ENCODE measurements around the gene DNAH2. TPM values are rescaled to one million over a fixed set of nuclear protein-coding genes. Genes with fewer than 3 reads are reported as not detected.

DNAH2 gene
- polyA plus RNA-seq, 1 experiment = 0.06 TPM

- Histone ChIP-seq H3K27me3 (ENCODE audit: control insufficient read depth, insufficient read depth, low read length) (peaks cover 51% of the 10 kb centered on the region), H3K27ac (ENCODE audit: low read depth, low read length) (peak overlapping the region; percentile 11), H3K9me3 (ENCODE audit: control insufficient read depth, insufficient read depth, low read length) (no peaks in the 10 kb centered on the region), H3K4me3 (ENCODE audit: low read depth, low read length) (peak overlapping the region; percentile 74)
- no peak for TF ChIP-seq CTCF (IDR thresholded peaks at IDR 0.05; ENCODE audit: low read depth, low read length)
- CTCF ChIA-PET = interaction anchor here (0.6 to 1.4 kb wide), 5 partner anchors 9 to 109 kb away, joined by 3 to 6 read pairs (median 3); partner anchors contain the start of genes TP53 and WRAP53
- no peak for DNase-seq (ENCODE audit: low read depth, low spot score)
- POLR2A ChIA-PET = interaction anchor here (1.0 kb wide), 2 partner anchors 12 to 29 kb away, joined by 3 to 10 read pairs; partner anchors contain the start of genes EFNB3 and TP53
Measured at GRCh38 chr17:7715936-7716886, 1.3 kb upstream of the DNAH2 start.

GRCh38 chr17:7717756-7718350 is 309 bp downstream of the DNAH2 start:
- Histone ChIP-seq H3K9me3 (ENCODE audit: control insufficient read depth, insufficient read depth, low read length) (no peaks in the 10 kb centered on the region), H3K4me3 (ENCODE audit: low read depth, low read length) (peak overlapping the region; percentile 74), H3K27ac (ENCODE audit: low read depth, low read length) (no peak overlapping the region), H3K27me3 (ENCODE audit: control insufficient read depth, insufficient read depth, low read length) (peaks cover 43% of the 10 kb centered on the region)
- no peak for TF ChIP-seq CTCF (IDR thresholded peaks at IDR 0.05; ENCODE audit: low read depth, low read length)
- CTCF ChIA-PET = interaction anchor here (0.7 kb wide), 4 partner anchors 10 to 502 kb away, joined by 3 to 7 read pairs (median 4); no protein-coding TSS in a partner anchor
- no peak for DNase-seq (ENCODE audit: low read depth, low spot score)
- POLR2A ChIA-PET = interaction anchor here (0.6 to 1.0 kb wide), 2 partner anchors 13 to 443 kb away, joined by 4 to 10 read pairs; partner anchors contain the start of gene EFNB3

- POLR2A ChIA-PET = no interaction called here
- peaks cover 38% of the 10 kb centered on the region for H3K27me3 ChIP-seq (ENCODE audit: control insufficient read depth, insufficient read depth, low read length)
- no peak overlapping the region for H3K27ac ChIP-seq (ENCODE audit: low read depth, low read length)
- DNase-seq (ENCODE audit: low read depth, low spot score) = no peak
- CTCF ChIA-PET = no interaction called here
- no peak for TF ChIP-seq CTCF (IDR thresholded peaks at IDR 0.05; ENCODE audit: low read depth, low read length)
- no peaks in the 10 kb centered on the region for H3K9me3 ChIP-seq (ENCODE audit: control insufficient read depth, insufficient read depth, low read length)
- H3K4me3 ChIP-seq (ENCODE audit: low read depth, low read length) = no peak overlapping the region
Measured at GRCh38 chr17:7719661-7720060, 2.1 kb downstream of the DNAH2 start.

GRCh38 chr17:7720125-7720524 is 2.6 kb downstream of the DNAH2 start:
- no peak for DNase-seq (ENCODE audit: low read depth, low spot score)
- ChIA-PET POLR2A (no interaction called here), CTCF (interaction anchor here (1.0 kb wide), 1 partner anchor 10 kb away, joined by 3 read pairs; no protein-coding TSS in a partner anchor)
- peaks cover 33% of the 10 kb centered on the region for H3K27me3 ChIP-seq (ENCODE audit: control insufficient read depth, insufficient read depth, low read length)
- no peak overlapping the region for H3K27ac ChIP-seq (ENCODE audit: low read depth, low read length)
- TF ChIP-seq CTCF (IDR thresholded peaks at IDR 0.05; ENCODE audit: low read depth, low read length) = no peak
- H3K4me3 ChIP-seq (ENCODE audit: low read depth, low read length) = no peak overlapping the region
- no peaks in the 10 kb centered on the region for H3K9me3 ChIP-seq (ENCODE audit: control insufficient read depth, insufficient read depth, low read length)
